Occipital lobe (tissue), 2 donors: ENCODE data around the gene TULP3. TPM values are rescaled to one million over a fixed set of nuclear protein-coding genes. Genes with fewer than 3 reads are reported as not detected.

Experiments used
- DNase-seq: peaks from one replicate; lab custom pipeline; 2025; lab: John Stamatoyannopoulos, UW
- total RNA-seq: library from RNA; depleted of rRNA; stranded (reverse); fragments of >200 nt; gene quantifications from one replicate; pipeline ENCODE4 v1.2.3, GENCODE V29; 2014

The TULP3 gene
- total RNA-seq, 1 donor from 2014 or later: 9.7 TPM

DNA sequence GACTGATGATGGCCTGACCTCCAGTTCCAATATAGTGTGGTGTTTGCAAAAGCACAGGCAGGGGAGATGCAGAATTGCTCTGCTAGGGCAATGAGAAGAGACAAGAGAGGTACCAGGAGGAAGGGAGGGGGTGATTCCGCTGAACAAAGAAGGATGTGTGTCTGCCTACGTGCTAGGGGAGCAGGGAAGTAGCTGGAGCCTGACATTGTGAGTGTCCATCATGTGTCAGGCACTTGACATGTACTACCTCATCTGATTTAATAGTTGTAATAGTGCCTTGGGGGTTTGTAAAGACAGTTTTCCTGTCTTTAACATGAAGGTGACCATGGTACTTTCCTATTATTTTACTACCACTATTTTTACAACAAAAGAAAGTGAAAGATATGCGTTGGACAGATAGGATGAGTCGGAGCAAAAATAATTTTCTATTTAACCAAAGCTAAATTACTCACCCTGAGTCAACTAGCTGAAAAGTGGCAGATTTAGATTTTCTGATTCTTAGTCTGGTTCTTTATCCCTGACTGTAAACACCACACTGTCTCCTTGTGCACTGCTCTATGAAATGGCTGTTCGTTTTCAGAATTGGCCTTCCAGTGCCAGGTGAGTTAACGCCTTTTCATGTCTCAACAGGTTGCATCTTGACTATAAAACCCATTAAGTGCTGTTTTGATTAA is 34.8 kb downstream of the TULP3 start:
- DNase-seq: no peak

- no peak for DNase-seq
Observed at GRCh38 chr12:2930865-2931264, 40.2 kb downstream of the TULP3 start.

DNA sequence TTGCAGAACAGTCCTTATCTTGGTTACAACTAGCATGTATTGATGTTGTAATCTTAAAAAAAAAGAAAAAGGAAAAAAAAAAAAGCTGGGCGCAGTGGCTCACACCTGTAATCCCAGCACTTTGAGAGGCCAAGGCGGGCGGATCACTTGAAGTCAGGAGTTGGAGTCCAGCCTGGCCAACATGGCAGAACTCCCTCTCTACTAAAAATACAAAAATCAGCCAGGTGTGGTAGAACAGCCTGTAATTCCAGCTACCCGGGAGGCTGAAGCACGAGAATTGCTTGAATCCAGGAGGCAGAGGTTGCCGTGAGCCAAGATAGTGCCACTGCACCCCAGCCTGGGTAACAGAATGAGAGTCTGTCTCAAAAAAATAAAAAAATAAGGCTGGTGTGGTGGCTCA is 42.9 kb downstream of the TULP3 start:
- DNase-seq: no peak

GRCh38 chr12:2934371-2934770 is 43.7 kb downstream of the TULP3 start:
- no peak for DNase-seq

GRCh38 chr12:2936301-2936700 is 45.6 kb downstream of the TULP3 start:
- no peak for DNase-seq

DNA sequence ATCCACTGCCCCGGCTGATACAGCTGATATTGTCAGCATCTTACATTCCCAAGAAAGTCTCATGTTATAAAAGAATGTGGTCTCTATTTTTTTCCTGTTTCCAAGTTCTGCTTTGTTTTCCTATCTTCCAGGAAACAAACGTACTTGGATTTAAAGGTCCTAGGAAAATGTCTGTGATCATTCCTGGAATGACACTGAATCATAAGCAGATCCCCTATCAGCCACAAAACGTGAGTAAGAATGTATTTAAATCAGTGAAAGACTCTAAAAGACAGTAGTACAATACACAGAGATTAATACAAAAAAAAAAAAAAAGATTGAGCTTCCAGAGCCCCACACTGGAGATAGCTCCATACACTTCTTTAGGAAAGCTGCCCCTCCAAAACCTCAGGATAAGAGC is 46.8 kb downstream of the TULP3 start:
- DNase-seq: no peak

DNA sequence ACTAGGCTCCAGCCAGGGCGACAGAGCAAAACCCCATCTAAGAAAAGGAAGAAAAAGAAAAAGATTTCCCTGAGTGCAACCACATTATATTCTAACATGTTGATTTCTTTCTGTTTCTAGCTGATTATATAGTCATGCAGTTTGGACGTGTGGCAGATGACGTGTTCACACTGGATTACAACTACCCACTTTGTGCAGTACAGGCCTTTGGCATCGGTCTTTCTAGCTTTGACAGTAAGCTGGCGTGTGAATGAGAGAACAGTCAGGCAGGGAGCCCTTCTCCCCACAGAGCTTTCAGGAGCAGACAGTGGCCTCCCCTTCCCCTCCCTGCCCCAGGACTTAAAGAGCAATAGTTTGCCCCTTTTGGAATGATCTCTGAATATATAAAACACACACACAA is 48.5 kb downstream of the TULP3 start:
- DNase-seq: no peak

GRCh38 chr12:2940564-2940963 is 49.9 kb downstream of the TULP3 start:
- no peak for DNase-seq

- DNase-seq: no peak
Observed at GRCh38 chr12:2941524-2941923, 50.8 kb downstream of the TULP3 start.

GRCh38 chr12:2944401-2945047 is 53.8 kb downstream of the TULP3 start:
- DNase-seq: no peak

DNA sequence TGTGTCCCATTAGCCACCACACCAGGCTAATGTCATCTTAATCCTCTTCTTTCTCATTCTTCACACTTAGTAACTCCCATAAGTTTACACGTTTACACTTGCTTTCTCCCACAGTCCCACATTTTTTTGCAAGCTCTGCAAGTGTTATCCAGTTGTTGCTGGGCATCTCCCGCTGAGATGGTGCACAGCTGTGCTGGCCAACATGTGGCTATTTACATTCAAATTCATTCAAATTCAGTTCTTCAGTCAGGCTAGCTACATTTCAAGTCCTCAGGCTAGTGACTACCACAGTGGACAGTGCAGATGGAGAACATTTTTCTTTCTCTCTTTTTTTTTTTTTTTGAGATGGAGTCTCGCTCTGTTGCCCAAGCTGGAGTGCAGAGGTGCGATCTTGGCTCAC is 58.7 kb downstream of the TULP3 start:
- DNase-seq: no peak

- DNase-seq: no peak
Observed at GRCh38 chr12:2955888-2956287, 65.2 kb downstream of the TULP3 start.

- DNase-seq: no peak
Observed at GRCh38 chr12:2957816-2958431, 67.2 kb downstream of the TULP3 start.

GRCh38 chr12:2958432-2959191 is 67.9 kb downstream of the TULP3 start:
- DNase-seq: no peak

GRCh38 chr12:2959192-2959504 is 68.5 kb downstream of the TULP3 start, which contains the start of gene TEAD4:
Gene TEAD4 (plus strand): TSS chr12:2959397.
- no peak for DNase-seq

DNA sequence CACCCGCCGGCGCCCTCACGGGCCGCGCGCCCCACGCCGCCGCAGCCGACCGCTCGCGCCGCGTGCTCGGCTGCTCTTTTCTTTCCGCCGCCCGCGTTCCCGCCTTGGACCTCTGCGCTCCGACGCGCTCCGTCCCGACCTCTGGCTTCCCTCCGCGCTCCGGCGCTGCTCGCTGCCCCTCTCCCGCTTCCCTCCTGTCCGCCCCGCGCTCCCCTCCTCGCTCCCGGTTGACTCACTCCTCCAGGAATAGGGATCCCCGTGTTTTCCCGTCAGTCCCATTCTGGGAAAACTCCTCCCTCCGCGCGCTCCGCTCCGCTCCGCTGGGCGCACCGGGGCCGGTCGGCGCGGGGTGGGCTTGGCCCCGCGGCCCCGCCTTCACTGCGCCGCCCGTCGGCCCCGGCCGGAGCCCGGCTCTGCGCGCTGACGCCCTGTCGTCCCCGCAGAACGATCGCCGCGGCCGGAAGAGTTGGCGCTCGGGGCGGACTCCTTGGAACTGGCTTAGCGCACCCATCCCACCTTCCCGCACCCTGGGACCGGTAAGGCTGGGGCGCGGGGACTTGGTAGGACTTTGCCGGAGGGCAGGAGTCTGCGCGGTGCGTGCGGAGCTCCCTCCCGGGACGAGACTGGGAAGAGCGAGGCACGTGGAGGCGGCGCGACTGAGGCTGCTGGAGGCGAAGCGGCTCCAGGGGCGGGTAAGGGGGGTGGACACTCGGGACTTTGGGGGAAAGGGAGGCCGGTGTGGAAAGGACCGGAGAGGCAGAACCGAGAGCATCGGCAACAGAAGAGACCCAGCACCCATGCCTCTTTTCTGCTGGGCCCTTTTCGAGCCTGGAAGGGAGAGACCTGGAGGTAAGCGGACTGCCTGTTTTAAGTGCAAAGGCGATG is 69.1 kb downstream of the TULP3 start:
- DNase-seq: peak; percentile 28

GRCh38 chr12:2960390-2960956 is 69.8 kb downstream of the TULP3 start:
- no peak for DNase-seq

DNA sequence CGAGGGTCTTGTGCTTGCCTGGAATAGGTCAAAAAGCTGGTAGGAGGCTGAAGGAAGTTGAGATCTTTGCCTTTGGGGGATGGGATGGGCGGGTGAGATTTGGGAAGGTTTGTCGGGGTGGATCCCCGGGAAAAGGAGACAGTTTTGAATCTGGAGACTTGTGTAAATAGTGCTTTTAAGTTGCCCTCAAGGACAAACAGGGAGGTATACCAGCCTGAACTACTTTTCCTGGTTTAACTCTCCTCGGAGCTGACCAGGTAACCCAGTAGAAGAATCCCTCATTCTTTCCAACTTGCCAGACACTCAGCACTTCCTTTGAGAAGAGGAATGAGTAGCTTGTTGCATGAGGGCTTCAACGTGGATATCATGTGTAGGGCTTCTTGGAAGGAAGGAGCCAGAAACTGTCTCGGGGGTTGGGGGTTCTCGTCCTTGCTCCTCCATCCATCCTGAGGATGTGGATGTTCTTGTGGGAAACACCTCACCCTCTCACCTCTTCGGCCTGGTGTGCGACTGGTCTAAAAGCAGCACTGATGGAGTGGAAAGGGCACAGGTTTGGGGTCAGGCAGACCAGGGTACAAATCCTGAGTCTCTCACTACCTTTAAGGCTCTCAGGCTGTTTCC is 70.4 kb downstream of the TULP3 start:
- DNase-seq: no peak

DNA sequence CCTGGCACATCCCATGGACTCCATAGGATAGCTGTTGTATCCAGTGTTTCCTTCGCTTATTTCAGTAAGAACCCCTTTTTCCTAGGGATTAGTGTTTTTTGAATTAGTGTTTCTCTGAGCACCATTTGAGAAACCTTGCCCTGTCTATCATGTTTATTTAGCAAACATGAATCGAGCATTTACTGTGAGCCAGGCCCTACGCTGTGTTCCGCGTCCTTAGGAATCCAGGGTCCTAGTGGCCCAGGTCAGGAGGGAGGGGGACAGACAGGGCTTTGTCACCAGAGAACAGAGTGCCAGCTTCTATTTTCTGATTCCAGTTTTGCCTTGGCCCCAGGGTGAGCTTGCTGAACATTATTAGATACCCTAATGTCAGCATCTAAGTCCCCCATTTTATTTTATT is 71.0 kb downstream of the TULP3 start:
- DNase-seq: no peak

GRCh38 chr12:2963154-2963759 is 72.6 kb downstream of the TULP3 start:
- DNase-seq: no peak
